PFSK-1 (cell line): ENCODE measurements around the gene PPFIA4. TPM values are rescaled to one million over a fixed set of nuclear protein-coding genes. Genes with fewer than 3 reads are reported as not detected.
A peak's percentile ranks its signal among the peaks of the same experiment; 100 is the strongest.

ENCODE experiments used
- FOXP2 ChIP-seq: optimal IDR thresholded peaks from 2 replicates; pipeline ENCODE3; 2011; ENCODE audit warnings: borderline replicate concordance, control low read depth, inconsistent platforms; ENCODE audit not compliant: insufficient read depth; ENCODE audit errors: extremely low read length, extremely low read depth
- POLR2AphosphoS5 ChIP-seq: IDR thresholded peaks from 2 replicates; pipeline ENCODE4 v1.6.1; 2012; ENCODE audit warnings: low read depth, mild to moderate bottlenecking, control low read depth, low read length, moderate library complexity
- SIN3A ChIP-seq: IDR thresholded peaks from 2 replicates; pipeline ENCODE4 v1.6.1; 2012; ENCODE audit warnings: mild to moderate bottlenecking, low read length, moderate library complexity, borderline replicate concordance; ENCODE audit not compliant: insufficient read depth
- TAF1 ChIP-seq: IDR thresholded peaks from 2 replicates; pipeline ENCODE4 v1.6.1; 2012; ENCODE audit warnings: low read length, control low read depth, borderline replicate concordance; ENCODE audit not compliant: insufficient read depth
- polyA plus RNA-seq: library from polyadenylated mRNA; unstranded; fragments of >200 nt; gene quantifications from one replicate; pipeline ENCODE4 v1.2.1, GENCODE V29; 2012; ENCODE audit warnings: low read depth, missing spikeins; ENCODE audit not compliant: insufficient read length
- TF ChIP-seq, protein P1 (sequence below), 2 experiments: IDR thresholded peaks; 2 replicates each; pipeline versions ENCODE4 v1.6.1 to v1.8.0; 2011 to 2012; ENCODE audit warnings: low read depth in 2 of 2, low read length in 2 of 2, control low read depth in 1 of 2, inconsistent platforms in 1 of 2, mild to moderate bottlenecking in 1 of 2, moderate library complexity in 1 of 2; ENCODE audit not compliant: insufficient read depth in 1 of 2

PPFIA4 gene
- 0.63 TPM for polyA plus RNA-seq

DNA sequence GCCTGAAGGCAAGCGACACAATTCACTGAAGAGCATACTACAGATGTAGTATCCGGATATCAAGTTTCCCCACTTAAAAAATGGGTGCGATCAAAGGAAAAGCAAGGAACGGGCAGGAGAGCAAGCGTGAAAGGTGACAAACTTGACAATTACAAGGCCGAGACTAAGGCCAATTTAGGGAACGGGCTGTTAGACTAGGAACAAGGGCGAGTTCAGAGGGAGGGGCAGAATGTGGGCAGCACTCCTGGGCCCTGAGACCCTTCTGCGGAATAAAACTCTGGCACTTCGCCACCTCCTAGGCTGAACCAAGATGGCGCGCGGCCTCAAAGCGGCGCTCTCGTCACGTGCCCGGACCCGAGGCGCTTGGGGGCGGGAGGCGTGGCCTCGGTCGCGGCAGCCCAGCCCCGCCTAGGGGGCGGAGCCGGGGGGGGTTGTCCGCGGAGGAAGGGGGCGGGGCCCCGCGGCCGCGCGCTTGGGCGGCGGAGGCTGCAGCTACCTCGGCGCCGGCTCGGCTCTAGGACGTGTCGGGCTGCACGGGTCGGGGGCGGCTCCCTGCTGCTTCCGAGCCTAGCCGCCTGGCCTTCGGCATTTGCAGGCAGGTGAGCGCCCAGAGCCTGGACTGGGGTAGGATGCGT is at the start of gene PPFIA4:
Gene PPFIA4 (plus strand): TSS at position 461 of the 635 bp plus-strand sequence. CDS start 12,518 bp downstream, outside the sequence.
- TF ChIP-seq POLR2AphosphoS5 (0 out of 2 replicates have a peak, but pooled peaks have one; percentile 50), SIN3A (no peak), FOXP2 (peak; percentile 20)

DNA sequence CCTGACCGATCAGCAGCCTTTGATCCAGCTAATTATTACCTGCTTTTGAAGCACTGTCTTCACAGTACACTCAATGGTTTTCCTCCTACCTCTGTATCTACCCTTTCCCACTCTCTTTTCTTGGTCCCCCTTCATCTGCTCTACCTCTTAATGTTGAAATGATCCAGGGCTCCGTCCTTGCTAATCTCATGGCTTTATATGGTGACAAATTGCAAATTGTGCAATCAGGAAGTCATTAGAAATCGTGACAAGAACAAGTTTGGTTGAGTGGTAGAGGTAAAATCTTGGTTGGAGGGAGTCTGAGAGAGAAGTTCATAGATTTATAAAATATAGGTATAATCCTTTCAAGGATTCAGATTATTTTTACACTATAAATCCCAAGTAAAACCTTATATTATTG is 49.7 kb upstream of the PPFIA4 start:
- no peak for TF ChIP-seq POLR2AphosphoS5
- TF ChIP-seq, protein P1, sequence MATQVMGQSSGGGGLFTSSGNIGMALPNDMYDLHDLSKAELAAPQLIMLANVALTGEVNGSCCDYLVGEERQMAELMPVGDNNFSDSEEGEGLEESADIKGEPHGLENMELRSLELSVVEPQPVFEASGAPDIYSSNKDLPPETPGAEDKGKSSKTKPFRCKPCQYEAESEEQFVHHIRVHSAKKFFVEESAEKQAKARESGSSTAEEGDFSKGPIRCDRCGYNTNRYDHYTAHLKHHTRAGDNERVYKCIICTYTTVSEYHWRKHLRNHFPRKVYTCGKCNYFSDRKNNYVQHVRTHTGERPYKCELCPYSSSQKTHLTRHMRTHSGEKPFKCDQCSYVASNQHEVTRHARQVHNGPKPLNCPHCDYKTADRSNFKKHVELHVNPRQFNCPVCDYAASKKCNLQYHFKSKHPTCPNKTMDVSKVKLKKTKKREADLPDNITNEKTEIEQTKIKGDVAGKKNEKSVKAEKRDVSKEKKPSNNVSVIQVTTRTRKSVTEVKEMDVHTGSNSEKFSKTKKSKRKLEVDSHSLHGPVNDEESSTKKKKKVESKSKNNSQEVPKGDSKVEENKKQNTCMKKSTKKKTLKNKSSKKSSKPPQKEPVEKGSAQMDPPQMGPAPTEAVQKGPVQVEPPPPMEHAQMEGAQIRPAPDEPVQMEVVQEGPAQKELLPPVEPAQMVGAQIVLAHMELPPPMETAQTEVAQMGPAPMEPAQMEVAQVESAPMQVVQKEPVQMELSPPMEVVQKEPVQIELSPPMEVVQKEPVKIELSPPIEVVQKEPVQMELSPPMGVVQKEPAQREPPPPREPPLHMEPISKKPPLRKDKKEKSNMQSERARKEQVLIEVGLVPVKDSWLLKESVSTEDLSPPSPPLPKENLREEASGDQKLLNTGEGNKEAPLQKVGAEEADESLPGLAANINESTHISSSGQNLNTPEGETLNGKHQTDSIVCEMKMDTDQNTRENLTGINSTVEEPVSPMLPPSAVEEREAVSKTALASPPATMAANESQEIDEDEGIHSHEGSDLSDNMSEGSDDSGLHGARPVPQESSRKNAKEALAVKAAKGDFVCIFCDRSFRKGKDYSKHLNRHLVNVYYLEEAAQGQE (IDR thresholded peaks at IDR 0.05; ENCODE audit: insufficient read depth in 1 of 2, low read depth in 2 of 2, low read length in 2 of 2), result no peak
- TF ChIP-seq FOXP2, result no peak
- TF ChIP-seq TAF1, result no peak
- no peak for TF ChIP-seq SIN3A

DNA sequence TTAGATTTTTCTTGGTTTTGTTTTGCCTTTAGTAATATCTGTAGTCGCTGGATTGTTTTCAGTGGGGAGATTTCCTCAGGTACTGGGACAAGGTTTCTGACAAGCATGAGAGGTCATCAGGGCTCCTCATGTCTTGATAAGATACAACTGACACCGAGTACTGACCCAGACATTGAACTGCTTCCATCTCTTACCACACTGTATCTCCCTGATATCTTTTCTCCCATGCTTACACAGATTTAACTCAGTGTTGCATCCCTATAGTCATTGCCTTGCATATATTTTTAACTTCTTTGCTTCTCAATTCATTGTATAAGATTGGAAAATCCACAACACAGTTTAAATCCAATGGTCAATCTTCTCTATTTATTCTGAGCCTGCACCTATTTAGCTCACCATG is 46.8 kb upstream of the PPFIA4 start:
- TF ChIP-seq, protein P1 (IDR thresholded peaks at IDR 0.05; ENCODE audit: insufficient read depth in 1 of 2, low read depth in 2 of 2, low read length in 2 of 2), result no peak
- TF ChIP-seq POLR2AphosphoS5 (no peak), SIN3A (no peak), TAF1 (no peak), FOXP2 (no peak)

DNA sequence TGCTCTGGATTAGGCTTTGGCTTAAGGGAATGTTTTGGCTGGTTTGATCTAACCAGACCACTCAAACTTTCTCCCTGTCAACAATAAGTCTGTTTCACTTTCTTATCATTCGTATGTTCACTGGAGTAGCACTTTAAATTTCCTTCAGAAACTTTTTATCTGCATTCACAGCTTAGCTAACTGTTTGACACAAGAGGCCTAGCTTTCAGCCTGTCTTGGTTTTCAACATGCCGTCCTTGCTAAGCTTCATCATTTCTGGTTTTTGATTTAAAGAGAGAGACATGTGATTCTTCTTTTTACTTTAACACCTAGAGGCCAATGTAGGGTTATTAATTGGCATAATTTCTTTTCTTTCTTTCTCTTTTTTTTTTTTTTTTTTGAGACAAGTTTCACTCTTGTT is 44.4 kb upstream of the PPFIA4 start:
- TF ChIP-seq FOXP2 (no peak), TAF1 (no peak), POLR2AphosphoS5 (no peak), SIN3A (no peak)
- TF ChIP-seq, protein P1 (IDR thresholded peaks at IDR 0.05; ENCODE audit: insufficient read depth in 1 of 2, low read depth in 2 of 2, low read length in 2 of 2), result no peak

DNA sequence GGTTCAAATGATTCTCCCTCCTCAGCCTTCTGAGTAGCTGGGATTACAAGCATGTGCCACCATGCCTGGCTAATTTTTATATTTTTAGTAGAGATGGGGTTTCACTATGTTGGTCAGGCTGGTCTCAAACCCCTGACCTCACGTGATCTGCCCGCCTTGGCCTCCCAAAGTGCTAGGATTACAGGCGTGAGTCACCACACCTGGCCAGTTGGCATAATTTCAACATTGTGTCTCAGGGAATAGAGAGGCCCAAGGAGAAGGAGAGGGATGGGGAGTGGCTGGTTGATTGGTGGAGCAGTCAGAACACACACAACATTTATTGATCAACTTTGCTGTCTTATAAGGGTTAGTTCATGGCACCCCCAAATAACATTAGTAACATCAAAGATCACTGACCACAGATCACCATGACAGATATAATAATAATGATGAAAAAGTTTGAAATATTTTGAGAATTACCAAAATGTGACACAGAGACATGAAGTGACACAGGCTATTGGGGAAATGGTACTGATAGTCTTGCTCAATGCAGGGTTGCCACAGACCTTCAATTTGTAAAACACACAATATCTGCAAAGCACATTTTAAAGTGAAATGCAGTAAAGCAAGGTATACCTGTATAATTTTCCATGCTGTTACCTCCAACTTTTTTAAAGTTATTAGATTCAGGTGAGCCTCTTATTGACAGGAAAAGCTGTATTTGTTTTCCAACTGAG is 43.4 kb upstream of the PPFIA4 start:
- TF ChIP-seq TAF1, result no peak
- no peak for TF ChIP-seq SIN3A
- TF ChIP-seq FOXP2, result no peak
- TF ChIP-seq, protein P1 (IDR thresholded peaks at IDR 0.05; ENCODE audit: insufficient read depth in 1 of 2, low read depth in 2 of 2, low read length in 2 of 2), result no peak
- TF ChIP-seq POLR2AphosphoS5, result no peak
